ENCODE measurements around the gene BPIFB3. TPM values are rescaled to one million over a fixed set of nuclear protein-coding genes. Genes with fewer than 3 reads are reported as not detected.

BPIFB3 gene
- polyA plus RNA-seq, 3 donors, result not detected

DNA sequence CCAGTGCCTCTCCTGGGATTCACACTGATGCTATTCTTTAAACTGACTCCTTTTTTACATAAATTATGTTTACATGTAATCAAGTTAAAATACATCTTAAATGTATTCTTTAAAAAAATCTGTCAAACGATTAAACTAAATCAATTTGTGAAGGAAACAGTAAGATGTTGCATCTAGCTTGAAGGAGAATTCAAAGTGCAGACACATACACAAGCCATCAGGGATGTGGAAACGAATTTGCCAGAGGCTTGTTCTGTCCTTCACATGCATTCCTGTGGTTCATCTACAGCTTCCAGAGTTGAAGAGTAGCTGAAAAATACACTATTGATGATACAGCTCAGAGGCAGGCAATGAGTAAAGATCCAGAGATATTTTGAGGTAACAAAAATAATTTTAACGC is 7.3 kb upstream of the BPIFB3 start:
- WGBS, 3 donors, result 62 to 78% (median 78%) methylated on average over 3 of the region's 3 CpGs
- H3K27ac ChIP-seq (ENCODE audit: low read depth, low read length), result no peak overlapping the region

- no peak overlapping the region for H3K27ac ChIP-seq (ENCODE audit: low read depth, low read length)
- WGBS, 3 donors, result 67 to 85% (median 76%) methylated on average over 4 of the region's 4 CpGs
These were observed 2.4 kb upstream of the BPIFB3 start for GRCh38 chr20:33051333-33051732.

DNA sequence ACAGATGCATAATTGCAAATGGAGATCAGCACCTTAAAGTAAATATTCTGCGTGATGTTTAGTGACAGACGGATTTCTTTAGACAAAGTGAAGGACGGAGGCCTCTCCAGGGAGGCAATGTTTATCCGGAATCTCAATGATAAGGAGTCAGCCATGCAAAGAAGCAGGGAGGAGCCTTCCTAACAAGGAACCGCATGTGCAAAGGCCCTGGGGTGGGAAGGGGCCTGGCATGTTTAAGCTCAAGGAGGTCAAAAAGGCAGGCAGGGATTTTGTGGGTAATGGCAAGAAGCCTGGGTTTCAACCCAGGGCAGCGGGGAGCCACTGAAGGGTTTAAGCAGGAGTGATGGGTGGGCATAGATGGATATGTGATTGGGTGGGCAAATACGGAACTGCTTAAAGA is 678 bp downstream of the BPIFB3 start:
- H3K27ac ChIP-seq (ENCODE audit: low read depth, low read length), result no peak overlapping the region
- WGBS, 3 donors, result 66 to 86% (median 82%) methylated on average over 7 of the region's 7 CpGs

DNA sequence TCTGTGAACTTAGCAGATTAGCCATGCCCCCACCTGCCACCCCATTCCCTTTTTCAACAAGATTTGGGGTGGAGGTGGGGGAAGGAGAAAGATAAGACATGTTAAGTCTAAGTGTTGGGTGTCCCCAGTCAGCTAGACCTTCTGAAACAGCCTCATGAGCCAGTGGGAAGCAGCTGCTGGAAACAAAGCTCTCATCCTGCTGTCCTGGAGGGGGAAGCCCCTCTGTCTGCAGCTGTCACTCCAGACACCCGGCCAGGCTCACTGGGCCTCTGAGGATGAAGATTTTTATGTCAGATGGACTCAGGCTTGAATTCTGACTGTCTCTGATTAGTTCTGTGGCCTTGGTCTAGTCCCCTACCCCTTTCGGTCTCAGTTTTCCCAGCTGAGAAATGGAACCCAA is 1.1 kb downstream of the BPIFB3 start:
- no peak overlapping the region for H3K27ac ChIP-seq (ENCODE audit: low read depth, low read length)
- 77 to 85% (median 77%) methylated on average over 2 of the region's 2 CpGs for WGBS, 3 donors

DNA sequence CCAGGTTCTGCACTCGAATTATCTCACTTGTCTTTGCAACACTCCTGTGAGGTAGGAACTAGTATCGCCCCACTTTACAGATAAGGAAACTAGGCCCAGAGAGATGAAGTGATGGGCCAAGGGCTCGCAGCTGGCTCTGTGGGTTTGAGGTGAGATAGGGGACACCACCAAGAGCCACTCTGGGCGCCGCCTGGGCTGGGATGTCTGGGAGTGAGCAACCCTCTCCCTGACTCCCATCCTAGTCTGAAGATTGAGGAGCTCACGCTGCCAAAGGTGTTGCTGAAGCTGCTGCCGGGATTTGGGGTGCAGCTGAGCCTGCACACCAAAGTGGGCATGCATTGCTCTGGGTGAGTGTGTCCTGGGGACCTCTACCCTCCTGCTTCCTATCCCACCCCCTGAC is 5.4 kb downstream of the BPIFB3 start:
- 77 to 91% (median 77%) methylated on average over 7 of the region's 7 CpGs for WGBS, 3 donors
- no peak overlapping the region for H3K27ac ChIP-seq (ENCODE audit: low read depth, low read length)

DNA sequence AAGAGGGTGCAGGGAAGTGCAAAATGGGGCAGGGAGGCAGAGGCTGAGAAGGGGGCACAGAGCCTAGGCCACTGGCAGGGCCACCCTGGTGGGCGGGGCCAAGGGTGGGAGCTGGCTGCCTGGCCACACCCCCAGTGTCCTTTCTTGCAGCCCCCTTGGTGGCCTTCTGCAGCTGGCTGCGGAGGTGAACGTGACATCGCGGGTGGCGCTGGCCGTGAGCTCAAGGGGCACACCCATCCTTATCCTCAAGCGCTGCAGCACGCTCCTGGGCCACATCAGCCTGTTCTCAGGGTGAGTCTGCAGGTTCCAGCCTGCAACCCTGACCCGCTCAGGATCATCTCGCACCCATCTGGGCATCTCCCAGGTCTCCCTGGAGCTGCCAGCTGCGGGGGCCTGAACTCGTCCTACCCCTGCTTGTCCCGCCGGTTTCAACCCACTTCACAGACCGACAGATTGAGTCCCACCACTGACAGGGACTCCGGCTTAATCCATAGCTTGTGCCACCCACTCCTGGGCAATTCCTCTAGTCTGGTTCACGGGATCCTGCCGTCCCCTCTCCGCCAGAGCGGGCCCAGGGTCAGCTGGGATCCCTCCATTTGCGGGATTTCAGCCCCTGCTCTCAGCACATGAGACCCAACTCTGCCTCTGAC is 6.2 kb downstream of the BPIFB3 start:
- WGBS, 3 donors, result 86 to 95% (median 92%) methylated on average over 22 of the region's 22 CpGs
- no peak overlapping the region for H3K27ac ChIP-seq (ENCODE audit: low read depth, low read length)

GRCh38 chr20:33061658-33062028 is 7.9 kb downstream of the BPIFB3 start:
- no peak overlapping the region for H3K27ac ChIP-seq (ENCODE audit: low read depth, low read length)
- WGBS, 3 donors, result 71 to 82% (median 76%) methylated on average over 14 of the region's 14 CpGs

GRCh38 chr20:33062105-33062824 is 8.6 kb downstream of the BPIFB3 start:
- no peak overlapping the region for H3K27ac ChIP-seq (ENCODE audit: low read depth, low read length)
- 45 to 54% (median 53%) methylated on average over 9 of the region's 9 CpGs for WGBS, 3 donors

DNA sequence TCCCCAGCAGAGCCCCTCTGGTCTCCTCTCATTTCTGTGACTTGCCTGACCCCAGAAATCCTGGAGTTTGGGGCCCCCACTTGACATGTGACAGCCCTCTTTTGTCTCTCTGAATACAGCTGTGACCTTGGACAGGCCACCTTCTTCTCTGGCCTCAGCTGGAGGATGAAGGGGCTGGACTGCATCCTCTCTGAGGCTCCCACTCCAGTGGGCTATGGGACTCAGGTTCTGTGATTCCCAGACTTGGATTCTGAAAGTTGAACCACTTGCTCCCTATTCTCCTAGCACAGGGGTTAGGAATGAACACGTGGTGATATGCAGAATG is 9.1 kb downstream of the BPIFB3 start:
- WGBS, 3 donors, result 64 to 90% (median 69%) methylated on average over 1 of the region's 1 CpG
- no peak overlapping the region for H3K27ac ChIP-seq (ENCODE audit: low read depth, low read length)

DNA sequence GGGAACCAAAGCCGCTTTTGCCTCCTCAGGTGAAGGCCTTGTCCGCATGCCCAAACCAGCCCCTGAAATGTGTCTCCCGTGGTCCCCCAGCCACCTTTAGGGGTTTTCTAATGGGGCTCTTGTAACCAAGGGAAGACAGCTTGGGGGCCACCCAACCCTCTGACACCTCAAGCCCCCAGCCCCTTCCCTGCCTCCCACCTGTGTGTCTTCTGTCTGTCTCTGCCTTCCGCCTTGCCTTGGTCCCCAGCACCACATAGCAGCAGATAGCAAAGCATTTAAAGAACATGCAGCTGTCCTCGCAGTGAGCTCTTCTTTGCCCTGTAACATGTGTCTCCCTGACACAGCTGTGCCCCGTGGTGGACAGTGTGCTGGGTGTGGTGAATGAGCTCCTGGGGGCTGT is 9.6 kb downstream of the BPIFB3 start:
- WGBS, 3 donors, result 86 to 92% (median 88%) methylated on average over 6 of the region's 6 CpGs
- H3K27ac ChIP-seq (ENCODE audit: low read depth, low read length), result no peak overlapping the region

DNA sequence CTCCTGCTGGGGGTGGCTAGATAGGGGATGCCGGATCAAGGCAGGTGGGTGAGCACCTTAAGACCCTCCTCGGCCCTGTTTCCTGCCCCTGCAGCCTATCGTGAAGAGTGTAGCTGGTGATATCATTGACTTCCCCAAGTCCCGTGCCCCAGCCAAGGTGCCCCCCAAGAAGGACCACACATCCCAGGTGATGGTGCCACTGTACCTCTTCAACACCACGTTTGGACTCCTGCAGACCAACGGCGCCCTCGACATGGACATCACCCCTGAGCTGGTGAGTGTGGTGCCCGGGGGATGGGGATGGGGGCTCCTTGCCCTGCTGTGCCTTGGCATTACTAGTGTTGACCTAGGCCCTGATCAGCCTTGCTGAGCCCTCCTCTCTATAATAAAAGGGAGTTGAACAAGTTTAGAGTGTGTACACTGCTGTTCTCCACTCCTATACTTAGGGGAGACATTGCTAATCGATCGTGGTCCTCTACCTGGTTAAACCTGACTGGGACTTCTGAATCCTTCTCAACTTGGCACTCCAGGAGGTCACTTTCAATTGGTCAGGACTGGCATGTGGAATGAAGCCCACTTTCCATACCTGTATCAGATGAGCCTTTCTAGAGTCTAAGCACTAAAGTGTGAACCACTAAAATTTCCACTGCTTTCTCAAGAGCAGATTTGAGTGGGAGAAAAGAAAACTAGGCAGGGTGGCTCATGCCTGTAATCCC is 11.0 kb downstream of the BPIFB3 start:
- no peak overlapping the region for H3K27ac ChIP-seq (ENCODE audit: low read depth, low read length)
- whole genome bisulfite sequencing, 3 donors, result 86 to 94% (median 92%) methylated on average over 11 of the region's 11 CpGs

- no peak overlapping the region for H3K27ac ChIP-seq (ENCODE audit: low read depth, low read length)
- WGBS, 3 donors, result 74 to 87% (median 84%) methylated on average over 9 of the region's 9 CpGs
These were observed 12.1 kb downstream of the BPIFB3 start for GRCh38 chr20:33065785-33066184.

DNA sequence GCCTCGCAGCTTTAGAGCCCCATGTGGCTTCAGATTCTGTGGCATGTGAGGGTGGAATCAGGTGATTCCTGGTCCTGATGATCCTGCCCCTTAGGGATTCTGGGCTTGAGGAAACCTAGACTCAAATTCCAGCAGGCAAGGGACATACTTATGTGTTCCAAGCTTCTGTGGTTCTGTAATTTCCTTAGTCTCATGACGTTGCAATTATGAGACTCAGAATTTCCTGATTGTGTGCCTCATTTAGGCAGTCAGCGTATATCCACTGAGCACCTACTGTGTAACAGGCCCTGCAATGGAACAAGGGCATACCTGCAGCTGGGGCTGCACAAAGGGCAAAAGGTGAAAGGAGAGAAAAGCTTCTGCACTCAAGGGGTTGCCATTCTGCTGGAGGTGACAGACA is 14.1 kb downstream of the BPIFB3 start:
- 52 to 73% (median 57%) methylated on average over 3 of the region's 3 CpGs for WGBS, 3 donors
- no peak overlapping the region for H3K27ac ChIP-seq (ENCODE audit: low read depth, low read length)

DNA sequence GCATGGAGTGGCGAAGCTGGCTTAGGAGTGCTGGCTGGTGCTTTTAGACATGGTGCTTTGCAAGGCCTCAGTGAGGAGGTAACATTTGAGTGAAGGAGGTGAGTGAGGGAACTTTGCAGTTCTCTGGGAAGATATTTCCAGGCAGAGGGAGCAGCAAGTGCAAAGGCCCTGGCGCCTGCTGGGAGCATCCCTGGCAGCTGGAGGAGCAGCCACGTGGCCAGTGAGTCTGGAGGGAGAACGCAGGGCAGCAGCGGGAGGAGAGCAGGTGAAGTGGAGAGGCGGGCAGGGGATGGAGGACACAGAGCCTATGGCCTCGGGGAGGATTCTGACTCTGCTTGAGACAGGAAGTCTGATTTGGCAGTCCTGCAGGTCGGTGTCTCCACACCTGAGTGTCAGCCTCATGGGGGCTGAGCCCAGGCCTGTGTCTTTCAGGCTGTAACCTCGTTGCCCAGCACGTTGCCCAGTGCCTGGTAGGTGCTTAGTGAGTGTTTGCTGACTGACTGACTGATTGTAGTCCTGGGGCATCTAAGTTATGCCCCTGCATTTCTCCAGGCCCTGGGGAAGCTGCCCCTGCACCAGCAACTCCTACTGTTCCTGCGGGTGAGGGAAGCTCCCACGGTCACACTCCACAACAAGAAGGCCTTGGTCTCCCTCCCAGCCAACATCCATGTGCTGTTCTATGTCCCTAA is 14.7 kb downstream of the BPIFB3 start:
- H3K27ac ChIP-seq (ENCODE audit: low read depth, low read length), result no peak overlapping the region
- WGBS, 3 donors, result 71 to 85% (median 82%) methylated on average over 12 of the region's 12 CpGs

GRCh38 chr20:33069673-33070072 is 16.0 kb downstream of the BPIFB3 start:
- H3K27ac ChIP-seq (ENCODE audit: low read depth, low read length), result no peak overlapping the region
- 65 to 88% (median 80%) methylated on average over 9 of the region's 9 CpGs for WGBS, 3 donors

- 73 to 77% (median 73%) methylated on average over 19 of the region's 19 CpGs for WGBS, 3 donors
These were observed 16.7 kb downstream of the BPIFB3 start for GRCh38 chr20:33070111-33071053.

DNA sequence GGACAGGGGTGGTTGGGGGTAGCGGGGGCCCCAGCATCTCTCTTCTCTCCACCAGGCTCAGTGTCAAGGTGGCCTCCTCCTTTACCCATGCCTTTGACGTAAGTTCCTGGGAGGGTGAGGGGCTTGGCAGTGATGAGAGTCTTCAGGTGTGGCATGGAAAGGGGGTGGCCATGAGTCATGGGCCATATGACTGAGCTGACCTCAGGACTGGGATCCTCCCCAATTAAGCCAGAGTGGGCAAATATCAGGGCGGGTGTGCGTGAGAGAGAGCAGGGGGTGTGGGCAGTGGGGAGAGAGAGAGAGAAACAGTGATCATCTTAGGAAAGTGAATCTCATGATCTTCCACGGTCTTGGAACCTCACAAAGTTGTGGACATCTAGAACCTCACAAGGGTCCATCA is 17.5 kb downstream of the BPIFB3 start:
- WGBS, 3 donors, result 74 to 85% (median 84%) methylated on average over 5 of the region's 5 CpGs
- no peak overlapping the region for H3K27ac ChIP-seq (ENCODE audit: low read depth, low read length)

More at GRCh38 chr20:33070111-33071053, 16.7 kb downstream of the BPIFB3 start:
- no peak overlapping the region for H3K27ac ChIP-seq (ENCODE audit: low read depth, low read length)

DNA sequence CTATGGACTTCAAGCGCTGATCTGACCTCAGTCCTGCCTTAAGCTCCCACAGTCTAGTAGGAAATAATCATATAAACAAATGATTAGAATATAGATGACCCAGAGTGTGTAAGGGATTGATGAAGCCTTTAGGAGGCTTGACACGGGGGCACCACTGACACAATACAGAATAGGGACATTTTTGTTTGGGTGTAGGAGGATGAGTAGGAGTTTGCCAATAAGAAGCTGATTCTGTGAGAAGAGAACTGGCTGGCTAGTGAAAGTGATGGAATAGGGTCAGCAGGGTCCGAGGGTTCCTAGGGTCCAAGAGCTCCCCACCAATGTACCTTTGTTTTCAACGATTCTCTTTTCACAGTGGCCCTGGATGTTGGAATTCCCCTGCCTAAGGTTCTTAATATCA is 18.7 kb downstream of the BPIFB3 start:
- H3K27ac ChIP-seq (ENCODE audit: low read depth, low read length), result no peak overlapping the region
- 85 to 93% (median 86%) methylated on average over 4 of the region's 4 CpGs for WGBS, 3 donors

All from adipose tissue (tissue), 3 donors.